ENCODE results near the gene ST3GAL2. TPM values are rescaled to one million over a fixed set of nuclear protein-coding genes. Genes with fewer than 3 reads are reported as not detected.

ST3GAL2 gene
- total RNA-seq, 1 donor from 2014 or later, result 134 TPM

GRCh38 chr16:70359552-70359951, 79.3 kb downstream of the ST3GAL2 start:
- Mint-ChIP-seq H3K27ac (ENCODE audit: unreplicated experiment) (no peak overlapping the region), H3K4me1 (ENCODE audit: low read depth, unreplicated experiment) (no peaks in the 10 kb centered on the region), H3K4me3 (ENCODE audit: unreplicated experiment) (no peak overlapping the region), H3K27me3 (ENCODE audit: unreplicated experiment) (no peaks in the 10 kb centered on the region), H3K36me3 (ENCODE audit: unreplicated experiment) (no peaks in the 10 kb centered on the region), H3K9me3 (ENCODE audit: unreplicated experiment) (peaks cover 1% of the 10 kb centered on the region)
- no peak for TF ChIP-seq CTCF (IDR thresholded peaks at IDR 0.05; ENCODE audit: partially characterized antibody, unreplicated experiment)
- no peak for DNase-seq

GRCh38 chr16:70349783-70350182, 89.1 kb downstream of the ST3GAL2 start:
- Mint-ChIP-seq H3K27me3 (ENCODE audit: unreplicated experiment) (no peaks in the 10 kb centered on the region), H3K9me3 (ENCODE audit: unreplicated experiment) (peaks cover 6% of the 10 kb centered on the region), H3K36me3 (ENCODE audit: unreplicated experiment) (no peaks in the 10 kb centered on the region), H3K27ac (ENCODE audit: unreplicated experiment) (no peak overlapping the region), H3K4me1 (ENCODE audit: low read depth, unreplicated experiment) (peaks cover 5% of the 10 kb centered on the region), H3K4me3 (ENCODE audit: unreplicated experiment) (no peak overlapping the region)
- DNase-seq, result no peak
- TF ChIP-seq CTCF (IDR thresholded peaks at IDR 0.05; ENCODE audit: partially characterized antibody, unreplicated experiment), result no peak

- Mint-ChIP-seq H3K9me3 (ENCODE audit: unreplicated experiment) (peaks cover 6% of the 10 kb centered on the region), H3K4me1 (ENCODE audit: low read depth, unreplicated experiment) (peaks cover 5% of the 10 kb centered on the region), H3K27ac (ENCODE audit: unreplicated experiment) (no peak overlapping the region), H3K27me3 (ENCODE audit: unreplicated experiment) (peaks cover under 1% of the 10 kb centered on the region), H3K4me3 (ENCODE audit: unreplicated experiment) (no peak overlapping the region), H3K36me3 (ENCODE audit: unreplicated experiment) (no peaks in the 10 kb centered on the region)
- no peak for DNase-seq
- no peak for TF ChIP-seq CTCF (IDR thresholded peaks at IDR 0.05; ENCODE audit: partially characterized antibody, unreplicated experiment)
Observed at GRCh38 chr16:70348991-70349390, 89.9 kb downstream of the ST3GAL2 start.

GRCh38 chr16:70345840-70346239, 93.1 kb downstream of the ST3GAL2 start:
- no peak for TF ChIP-seq CTCF (IDR thresholded peaks at IDR 0.05; ENCODE audit: partially characterized antibody, unreplicated experiment)
- no peaks in the 10 kb centered on the region for H3K36me3 Mint-ChIP-seq (ENCODE audit: unreplicated experiment)
- H3K4me1 Mint-ChIP-seq (ENCODE audit: low read depth, unreplicated experiment), result peaks cover 10% of the 10 kb centered on the region
- no peak for DNase-seq
- peak overlapping the region; percentile 73 for H3K27ac Mint-ChIP-seq (ENCODE audit: unreplicated experiment)
- peak overlapping the region; percentile 79 for H3K4me3 Mint-ChIP-seq (ENCODE audit: unreplicated experiment)
- H3K27me3 Mint-ChIP-seq (ENCODE audit: unreplicated experiment), result peaks cover 2% of the 10 kb centered on the region
- H3K9me3 Mint-ChIP-seq (ENCODE audit: unreplicated experiment), result peaks cover 6% of the 10 kb centered on the region

- TF ChIP-seq CTCF (IDR thresholded peaks at IDR 0.05; ENCODE audit: partially characterized antibody, unreplicated experiment), result no peak
- no peak for DNase-seq
- H3K9me3 Mint-ChIP-seq (ENCODE audit: unreplicated experiment), result peaks cover 6% of the 10 kb centered on the region
- H3K27ac Mint-ChIP-seq (ENCODE audit: unreplicated experiment), result peak overlapping the region; percentile 49
- H3K4me1 Mint-ChIP-seq (ENCODE audit: low read depth, unreplicated experiment), result peaks cover 8% of the 10 kb centered on the region
- H3K36me3 Mint-ChIP-seq (ENCODE audit: unreplicated experiment), result no peaks in the 10 kb centered on the region
- peak overlapping the region; percentile 12 for H3K4me3 Mint-ChIP-seq (ENCODE audit: unreplicated experiment)
- peaks cover 2% of the 10 kb centered on the region for H3K27me3 Mint-ChIP-seq (ENCODE audit: unreplicated experiment)
Observed at GRCh38 chr16:70342016-70342415, 96.9 kb downstream of the ST3GAL2 start.

All from glutamatergic neuron (in vitro differentiated cells).